ENCODE data around the gene CLVS2.

Gene CLVS2, protein sequence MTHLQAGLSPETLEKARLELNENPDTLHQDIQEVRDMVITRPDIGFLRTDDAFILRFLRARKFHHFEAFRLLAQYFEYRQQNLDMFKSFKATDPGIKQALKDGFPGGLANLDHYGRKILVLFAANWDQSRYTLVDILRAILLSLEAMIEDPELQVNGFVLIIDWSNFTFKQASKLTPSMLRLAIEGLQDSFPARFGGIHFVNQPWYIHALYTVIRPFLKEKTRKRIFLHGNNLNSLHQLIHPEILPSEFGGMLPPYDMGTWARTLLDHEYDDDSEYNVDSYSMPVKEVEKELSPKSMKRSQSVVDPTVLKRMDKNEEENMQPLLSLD

DNA sequence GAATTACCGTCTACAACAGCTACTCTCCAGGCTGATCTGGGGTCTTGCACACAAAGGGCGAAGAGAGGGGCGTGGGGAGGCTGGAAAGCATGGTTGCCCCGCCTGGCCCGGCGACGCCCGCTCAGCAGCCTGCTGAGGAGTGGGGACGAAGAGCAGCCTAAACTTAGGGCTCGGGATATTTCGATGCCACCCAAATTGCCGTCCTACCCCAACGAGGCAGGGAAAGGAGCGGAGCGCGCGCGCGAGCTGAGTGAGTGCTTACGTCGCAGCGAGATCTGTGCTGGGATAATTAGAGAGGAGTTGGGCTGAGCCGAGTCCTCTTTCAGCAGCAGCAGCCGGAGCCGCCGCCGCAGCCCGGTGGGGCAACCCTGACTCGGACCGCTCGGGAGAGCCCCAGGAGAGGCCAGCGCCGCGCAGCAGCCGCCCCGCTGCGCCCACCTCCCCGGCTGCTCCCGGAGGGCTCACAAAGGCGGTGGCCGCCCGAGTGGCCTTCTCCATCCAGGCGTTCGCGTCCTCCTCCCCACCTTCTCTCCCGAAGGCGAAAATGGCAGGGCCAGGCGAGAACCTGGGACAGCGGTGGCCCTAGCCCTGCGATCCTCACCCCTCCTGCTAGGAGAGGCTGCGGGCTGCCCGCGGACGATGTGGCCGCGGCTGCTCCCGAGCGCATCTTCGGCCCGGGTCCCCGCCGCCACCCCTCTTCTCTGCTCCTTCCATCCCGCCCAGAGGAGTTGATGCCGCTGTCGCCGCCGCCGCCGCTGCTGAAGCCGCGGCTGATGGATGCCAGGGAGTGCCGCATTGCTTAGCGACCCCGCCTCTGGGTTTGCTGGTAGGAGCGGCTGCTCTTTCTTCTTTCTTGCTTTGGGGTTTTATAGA lies at the start of gene CLVS2:
Gene CLVS2 (plus strand): TSS at position 315 of the 873 bp plus-strand sequence. CDS start 1,543 bp downstream, outside the sequence.
- DNase-seq: no peak

DNA sequence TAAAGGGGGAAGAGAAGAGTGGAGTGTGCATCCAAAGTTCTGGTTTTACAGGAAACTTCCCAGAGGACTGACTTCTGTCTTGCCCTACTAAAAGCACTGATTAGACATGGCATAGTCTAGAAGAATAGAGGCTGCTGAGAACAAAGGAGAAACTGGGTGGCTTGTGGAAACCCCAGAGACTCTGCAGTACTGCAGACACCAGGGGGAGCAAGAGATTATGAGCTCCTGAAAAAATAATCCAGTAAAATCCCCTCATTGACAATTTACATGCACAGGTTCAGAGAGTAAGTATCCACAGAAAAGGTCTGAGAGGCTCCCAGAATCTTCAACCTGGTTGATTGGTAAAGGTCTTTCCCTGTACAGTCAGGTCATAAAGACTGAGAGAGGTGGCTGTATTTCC lies 48.7 kb upstream of the CLVS2 start:
- DNase-seq: peak; percentile 73

DNA sequence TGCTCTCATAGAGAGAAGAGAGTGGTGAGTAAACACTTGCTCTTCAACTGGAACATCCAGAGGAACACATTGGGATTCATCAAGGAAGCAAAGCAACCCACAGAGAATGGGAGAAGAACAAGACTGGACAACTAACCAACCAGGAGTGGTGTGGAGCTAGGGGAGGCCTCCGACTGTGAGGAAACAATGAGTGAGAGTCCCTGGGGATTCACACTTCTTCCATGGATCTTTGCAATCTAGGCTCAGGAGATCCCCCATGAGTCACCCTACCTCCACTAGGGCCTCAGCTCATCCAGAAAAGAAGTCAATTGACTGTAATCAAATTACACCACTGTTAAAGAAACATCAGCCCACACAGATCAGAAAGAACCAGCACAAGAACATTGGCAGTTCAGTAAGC lies 42.3 kb upstream of the CLVS2 start:
- DNase-seq: no peak

DNA sequence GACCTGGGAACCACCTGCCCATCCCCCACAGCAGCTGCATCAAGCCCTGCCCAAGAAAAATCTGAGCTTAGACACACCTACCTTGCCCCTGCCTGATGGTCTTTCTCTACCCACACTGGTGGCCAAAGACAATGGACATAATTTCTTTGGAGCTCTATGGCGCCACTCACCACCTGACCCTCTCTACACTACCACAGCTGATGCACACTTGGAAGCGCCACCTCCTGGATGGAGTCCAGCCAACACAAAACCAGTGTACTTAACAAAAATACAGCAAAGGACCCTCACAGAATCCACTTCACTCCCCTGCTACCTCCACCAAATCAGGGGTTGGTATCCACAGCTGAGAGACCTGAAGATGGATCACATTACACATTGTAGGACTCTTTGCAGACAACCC lies 39.7 kb upstream of the CLVS2 start:
- DNase-seq: no peak

DNA sequence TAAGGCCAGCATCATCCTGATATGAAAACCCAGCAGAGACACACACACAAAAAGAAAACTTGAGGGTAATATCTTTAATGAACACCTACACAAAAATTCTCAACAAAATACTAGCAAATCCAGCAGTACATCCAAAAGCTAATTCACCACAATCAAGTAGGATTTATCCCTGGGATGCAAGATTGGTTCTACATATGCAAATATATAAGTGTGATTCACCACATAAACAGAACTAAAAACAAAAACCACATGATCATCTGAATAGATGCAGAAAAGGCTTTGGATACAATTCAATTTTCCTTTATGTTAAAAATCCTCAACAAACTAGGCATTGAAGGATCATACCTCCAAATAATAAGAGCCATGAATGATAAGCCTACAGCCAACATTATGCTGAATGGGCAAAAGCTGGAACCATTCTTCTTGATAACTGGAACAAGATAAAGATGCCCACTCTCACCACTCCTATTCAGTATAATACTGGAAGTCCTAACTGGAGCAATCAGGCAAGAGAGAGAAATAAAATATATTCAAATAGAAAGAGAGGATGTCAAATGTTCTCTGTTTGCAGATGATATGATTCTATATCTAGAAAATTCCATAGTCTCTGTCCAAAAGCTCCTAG lies 33.9 kb upstream of the CLVS2 start:
- DNase-seq: no peak

DNA sequence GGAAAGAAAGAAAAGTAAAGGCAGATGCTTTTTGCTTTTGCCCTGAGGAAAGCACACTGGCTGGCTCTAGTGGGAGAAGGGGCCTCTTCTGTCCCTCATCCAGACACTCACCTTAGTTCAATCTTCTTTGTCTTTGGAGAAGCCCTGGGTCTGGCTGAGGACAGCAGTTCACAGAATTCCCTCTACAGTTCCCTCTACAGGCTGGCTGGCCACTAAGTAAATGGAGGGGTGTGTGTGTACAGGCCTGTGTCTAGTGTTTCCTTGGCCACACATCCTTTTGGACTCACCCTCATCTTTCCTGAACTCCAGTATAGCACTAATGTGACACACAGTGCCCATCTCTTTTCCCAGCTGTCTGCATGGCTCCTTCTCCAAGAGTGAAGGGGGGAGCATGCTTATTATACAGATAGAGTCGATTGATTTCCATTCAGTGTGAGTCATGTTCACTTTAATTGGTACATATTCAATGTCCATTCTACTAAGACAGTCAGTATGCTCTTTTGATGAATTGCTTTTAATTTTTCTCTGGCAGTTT lies 26.0 kb upstream of the CLVS2 start:
- peak; percentile 15 for DNase-seq

DNA sequence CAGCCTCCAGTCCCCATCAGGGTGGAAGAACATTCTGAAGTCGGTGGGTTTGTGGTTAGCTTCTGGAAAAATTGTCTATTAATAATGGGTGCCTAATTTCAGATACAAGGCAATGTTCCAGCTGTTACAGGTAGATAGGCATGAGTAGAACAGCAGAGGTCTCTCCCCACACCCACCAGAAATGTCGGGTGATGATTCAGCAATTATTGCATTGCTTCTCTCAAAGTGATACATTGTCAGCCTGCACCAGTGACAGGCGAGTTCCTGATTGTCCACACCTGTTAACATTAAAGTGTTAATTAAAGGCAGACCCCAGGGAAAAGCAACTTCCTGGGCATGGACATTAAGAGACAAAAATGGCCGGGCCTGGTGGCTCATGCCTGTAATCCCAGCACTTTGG lies 18.9 kb upstream of the CLVS2 start:
- DNase-seq: peak; percentile 18

DNA sequence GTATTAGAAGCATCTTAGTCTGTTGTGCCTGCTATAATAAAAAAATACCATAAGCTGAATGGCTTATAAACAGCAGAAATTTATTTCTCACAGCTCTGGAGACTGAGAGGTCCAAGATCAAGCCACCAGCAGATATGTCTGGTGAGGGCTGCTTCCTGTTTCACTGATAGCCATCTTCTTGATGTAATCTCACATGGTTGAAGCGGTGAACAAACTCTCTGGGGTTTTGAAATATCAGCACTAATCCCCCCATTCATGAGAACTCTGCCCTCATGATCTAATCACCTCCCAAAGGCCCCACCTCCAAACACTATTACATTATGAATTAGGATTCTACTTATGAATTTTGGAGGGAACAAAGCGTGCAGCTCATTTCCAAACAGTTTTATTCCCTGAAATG lies 11.6 kb upstream of the CLVS2 start:
- DNase-seq: no peak

DNA sequence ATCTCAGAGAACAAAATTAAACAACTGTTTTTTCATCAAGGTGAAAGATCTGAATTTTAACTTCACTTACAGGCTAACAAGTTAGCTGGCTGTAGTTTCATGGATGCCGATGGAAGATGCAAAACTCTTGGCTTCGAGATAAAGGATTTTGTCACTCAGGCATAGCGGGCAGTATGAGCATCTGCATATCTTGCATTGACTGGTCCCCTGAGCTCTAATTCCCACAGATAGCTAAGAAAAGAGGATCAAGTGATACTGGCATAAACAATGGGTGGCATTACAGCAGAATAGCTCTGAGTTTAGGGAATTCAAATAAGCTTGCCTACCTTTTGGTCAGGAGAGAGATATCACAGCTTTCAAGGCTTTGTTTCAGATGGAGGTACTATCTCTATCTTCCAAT lies 1.8 kb upstream of the CLVS2 start:
- DNase-seq: no peak

DNA sequence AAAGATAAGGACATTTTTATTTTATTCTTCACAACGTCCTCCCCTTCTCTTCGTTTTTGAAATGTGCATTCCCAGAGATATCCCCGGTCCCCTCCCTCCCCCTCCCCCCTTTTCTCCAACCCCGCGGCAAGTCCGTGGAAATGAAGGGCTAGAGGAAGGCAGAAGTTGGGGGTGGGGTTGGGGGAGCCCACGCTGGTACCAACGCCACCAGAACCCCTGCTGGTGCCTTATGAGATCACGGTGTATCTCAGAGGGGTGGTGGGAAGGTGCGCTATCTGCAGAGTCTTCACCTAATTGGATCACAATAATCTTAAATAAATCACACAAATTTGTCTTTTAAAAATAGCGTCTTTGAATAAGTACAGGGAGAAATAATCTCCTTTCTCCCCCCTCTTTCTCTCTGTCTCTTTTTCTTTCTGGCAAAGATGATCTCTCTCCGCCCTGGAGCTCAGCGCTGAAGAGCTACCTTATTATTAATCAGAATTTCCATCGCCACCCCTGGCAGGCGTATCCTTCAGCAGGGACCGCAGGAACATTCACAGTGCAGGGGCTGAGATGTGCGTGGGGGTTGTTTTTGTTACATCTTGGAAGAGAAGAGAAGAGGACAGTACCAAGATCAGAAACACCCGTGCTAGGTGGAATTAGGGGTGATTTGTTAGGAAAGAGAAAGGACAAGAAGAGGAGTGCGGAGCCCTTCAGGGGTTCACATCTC lies 915 bp downstream of the CLVS2 start:
- no peak for DNase-seq

DNA sequence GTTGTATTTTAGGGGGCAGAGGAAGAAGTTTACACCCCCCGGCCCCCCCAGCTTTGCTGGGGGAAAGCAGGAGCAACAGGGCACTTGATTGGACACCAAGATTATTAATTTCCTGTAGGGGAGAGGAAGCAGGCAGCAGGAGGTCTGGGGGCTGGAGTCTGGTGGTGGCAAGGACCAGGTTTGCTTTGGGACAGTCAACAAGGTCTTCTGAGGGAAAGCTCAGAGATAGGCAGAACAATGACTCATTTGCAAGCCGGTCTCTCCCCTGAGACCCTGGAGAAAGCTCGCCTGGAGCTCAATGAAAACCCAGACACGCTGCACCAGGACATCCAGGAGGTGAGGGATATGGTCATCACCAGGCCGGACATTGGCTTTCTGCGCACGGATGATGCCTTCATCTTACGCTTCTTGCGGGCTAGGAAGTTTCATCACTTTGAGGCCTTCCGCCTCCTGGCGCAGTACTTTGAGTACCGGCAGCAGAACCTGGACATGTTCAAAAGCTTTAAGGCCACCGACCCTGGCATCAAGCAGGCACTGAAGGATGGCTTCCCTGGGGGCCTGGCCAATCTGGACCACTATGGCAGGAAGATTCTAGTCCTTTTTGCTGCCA lies 1.6 kb downstream of the CLVS2 start:
- DNase-seq: no peak

DNA sequence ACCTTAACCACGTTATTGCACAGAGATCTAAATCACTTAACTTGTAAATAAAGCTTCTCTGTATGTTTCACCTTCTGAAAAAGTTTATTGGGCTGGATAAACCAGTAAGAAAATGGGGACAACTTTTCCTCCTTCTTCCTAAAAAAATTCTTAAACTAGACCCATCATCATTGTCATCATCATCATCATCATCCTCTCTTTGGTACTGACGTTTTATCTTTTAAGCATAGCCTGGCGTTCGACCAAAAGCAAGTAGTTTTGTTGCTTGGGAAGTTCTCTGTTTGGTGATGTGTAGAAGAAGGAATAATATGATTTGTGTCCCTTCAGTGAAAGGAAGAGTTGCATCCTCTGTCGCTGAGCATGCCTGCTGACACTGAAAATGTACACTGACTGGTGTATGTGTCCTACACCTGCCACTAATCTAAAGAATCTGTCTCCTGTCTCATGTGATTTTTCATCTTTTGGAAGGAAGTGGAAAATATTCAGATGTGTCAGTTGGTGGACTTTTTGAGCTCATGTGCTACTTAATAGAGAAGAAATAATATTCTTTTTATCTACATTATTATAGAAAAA lies 2.5 kb downstream of the CLVS2 start:
- no peak for DNase-seq

DNA sequence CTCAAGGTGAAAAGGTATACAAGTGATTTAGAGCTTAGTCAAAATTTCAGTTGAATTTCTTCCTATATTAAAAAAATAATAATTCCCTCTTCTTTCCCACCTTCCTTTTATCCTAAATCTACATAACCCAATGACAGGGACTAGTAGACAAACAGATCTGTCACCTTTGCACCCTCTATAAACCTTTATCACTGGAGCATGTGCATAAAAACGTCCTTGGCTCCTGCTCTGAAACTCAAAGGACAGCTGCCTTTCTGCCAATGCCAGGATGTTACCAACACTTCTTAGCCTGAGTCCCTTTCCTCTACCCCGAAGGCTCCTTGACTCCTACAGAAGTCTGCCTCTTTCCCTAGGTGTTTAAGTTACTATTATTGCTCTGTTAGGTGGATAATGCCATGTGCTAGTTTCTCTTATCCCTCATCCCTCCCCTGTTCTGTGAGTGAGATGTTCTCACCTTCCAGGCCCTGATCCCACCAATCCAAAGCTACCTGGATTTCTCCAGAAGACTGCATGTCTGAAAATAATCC lies 4.3 kb downstream of the CLVS2 start:
- DNase-seq: no peak

DNA sequence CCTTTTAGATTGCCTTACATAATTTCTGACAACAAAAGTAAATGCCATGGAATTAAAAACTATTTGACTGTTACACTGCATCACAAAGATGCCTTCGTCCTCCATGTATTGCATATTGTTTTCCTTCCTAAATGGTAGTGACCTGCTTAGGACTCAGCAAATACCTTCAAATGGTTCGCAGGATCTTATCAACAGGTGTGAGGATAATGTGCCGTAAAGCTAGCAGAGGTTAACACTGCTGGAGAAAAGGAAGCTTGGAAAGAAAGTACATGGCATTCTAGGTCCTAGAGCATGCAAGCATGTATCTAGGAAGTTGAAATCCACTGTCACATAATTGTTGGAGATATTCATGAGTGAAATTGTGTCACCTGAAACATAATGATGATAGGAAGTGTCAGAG lies 5.5 kb downstream of the CLVS2 start:
- DNase-seq: no peak

DNA sequence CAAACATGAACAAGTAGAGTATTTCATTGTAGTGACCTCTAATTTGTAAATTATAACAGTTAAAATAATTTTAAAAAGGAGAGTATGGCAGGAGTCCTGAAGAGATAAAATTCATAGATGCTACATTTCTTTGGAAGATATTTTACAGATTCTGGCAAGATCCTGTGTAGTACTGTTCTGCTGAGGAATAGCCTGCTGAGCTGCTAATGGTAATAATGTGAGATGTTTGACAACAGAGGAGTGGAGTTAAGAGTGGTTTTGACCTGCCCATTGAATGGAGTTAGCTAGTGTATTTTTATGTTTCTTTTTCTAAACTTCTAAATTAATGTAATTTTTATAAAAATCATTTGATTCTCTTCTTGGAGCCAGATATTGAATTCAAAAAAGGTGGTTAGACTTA lies 11.8 kb downstream of the CLVS2 start:
- DNase-seq: no peak

DNA sequence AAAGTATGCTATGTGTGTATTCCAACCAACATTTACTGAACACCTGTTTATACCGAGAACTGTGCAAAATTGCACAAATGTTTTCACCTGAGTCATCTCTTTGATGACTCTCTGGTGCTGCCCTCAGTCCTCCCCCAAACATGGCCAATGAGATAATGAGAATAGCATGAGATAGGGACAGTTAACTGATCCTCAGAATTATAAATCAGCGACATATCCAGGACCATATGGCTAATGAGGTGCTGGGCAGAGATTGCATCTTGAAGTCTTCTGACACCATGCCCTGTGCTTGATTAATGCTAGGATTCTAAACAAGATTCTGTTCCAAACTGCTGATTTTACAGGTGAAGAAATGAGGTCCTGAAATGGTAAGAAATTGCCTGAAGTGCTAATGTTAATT lies 13.0 kb downstream of the CLVS2 start:
- DNase-seq: no peak

DNA sequence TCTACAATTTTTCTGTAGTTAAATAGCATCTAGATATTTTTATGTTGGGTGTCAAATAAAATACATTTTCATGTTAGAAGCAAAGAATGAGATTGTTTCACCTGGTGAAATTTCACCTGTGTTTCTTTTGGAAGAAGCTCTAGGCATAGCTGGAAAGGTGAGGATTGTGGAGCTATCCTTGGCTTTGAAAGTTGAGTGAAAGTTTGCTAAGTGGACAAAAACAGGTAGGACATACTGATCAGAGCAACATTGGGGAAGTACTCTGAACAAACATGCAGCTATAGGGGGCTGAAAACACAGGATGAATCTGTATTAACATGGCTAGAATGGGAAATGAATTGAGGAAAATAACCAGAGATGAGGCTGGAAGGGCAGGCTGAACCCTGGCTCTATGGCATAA lies 18.8 kb downstream of the CLVS2 start:
- DNase-seq: no peak

DNA sequence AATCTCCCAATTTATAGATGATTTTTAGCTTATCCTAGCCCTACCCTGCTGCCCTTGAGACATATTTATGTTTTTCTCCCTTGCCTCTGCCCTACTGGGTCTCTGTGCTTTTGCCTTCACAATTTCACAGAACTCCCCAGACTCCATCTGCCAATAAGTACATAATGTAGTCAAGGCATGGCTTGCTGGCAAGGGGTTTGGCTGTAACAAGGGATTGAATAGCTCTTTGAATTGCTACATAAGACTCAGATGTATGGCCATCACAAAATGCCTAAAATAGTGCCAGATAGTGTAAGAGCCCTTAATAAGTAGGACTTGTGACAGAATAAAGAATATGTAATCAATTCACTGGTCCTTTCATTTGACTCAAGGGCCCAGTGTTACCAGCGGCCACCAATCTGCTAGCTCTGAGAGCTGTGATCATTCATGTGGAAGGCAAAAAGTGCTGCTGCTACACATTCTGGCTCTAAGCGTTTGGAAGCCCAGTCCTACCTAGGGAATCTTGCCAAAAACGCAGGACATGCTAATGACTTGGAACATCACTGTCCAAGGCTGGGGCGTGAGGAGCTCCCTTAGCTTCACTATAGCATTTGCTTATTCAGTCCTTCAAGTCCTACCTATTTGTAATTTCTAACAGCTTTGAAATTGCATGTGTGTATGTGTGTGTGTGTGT lies 20.5 kb downstream of the CLVS2 start:
- DNase-seq: no peak

DNA sequence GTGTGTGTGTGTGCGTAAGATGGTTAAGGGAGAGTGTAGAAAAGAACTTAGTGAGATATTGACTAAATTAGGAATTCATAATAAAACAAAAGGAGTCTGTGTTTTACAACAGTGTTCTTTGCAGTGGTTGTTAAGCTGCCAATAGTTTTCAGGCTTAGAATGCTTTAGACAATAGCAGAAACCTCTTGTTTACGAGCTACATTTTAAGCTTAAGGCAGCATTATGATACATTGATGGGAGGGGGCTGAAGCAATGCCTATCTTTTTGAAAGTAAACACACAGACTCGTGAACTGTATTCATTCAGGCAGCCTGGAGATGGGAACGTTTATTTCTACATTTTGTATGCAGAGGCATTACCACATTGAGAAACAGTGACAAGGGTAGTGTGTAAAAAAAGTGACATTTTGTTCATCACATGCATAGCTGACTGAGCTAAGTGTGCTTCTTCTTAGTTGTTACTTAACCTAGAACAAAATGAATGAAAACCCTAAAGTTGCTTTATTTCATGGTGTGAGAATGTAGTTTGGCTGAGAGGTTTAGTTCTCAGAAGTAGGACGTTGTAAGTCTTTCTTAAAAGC lies 21.2 kb downstream of the CLVS2 start:
- no peak for DNase-seq

DNA sequence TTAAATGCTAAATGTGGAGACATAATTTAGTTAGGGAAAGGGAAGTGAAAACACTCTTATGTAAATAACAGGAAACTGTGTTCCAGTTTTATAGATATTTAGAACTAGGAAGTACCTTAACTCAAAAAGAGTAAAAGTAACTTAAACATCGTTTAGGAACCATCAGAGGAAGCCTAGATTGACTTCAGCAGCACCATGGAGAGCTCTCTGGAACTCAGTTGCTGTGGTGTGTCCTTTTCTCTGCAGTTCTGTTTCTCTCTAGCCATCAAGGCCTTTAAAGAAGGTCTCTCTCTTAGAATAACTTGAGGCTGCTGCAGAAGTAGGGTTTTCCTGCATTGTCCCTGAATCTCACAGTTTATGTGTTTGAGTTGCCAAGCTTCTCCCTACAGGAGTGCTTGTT lies 26.9 kb downstream of the CLVS2 start:
- DNase-seq: peak; percentile 63

DNA sequence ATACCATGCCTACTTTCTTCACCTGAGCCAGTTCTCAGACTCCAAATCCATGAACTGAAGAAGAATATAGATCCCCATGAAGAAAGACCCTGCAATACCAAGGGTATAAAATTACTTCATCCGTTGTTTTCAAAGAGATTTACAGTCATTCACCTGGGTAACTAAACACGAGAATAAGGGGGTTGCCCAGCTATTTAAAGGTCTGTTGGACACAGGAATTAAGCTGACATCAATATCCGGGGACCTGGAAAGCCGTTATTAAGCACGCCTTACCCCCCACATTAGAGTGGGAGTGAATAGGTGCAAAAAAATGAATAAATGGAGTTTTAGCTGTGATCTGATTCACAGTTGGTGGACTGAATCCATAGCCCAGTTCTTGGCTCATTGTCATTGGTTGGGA lies 28.9 kb downstream of the CLVS2 start:
- DNase-seq: no peak

All from OCI-M1 (cell line).